Cortex of kidney (tissue), 1 donor: ENCODE results near the gene VMO1.

Experiments used
- DNase-seq: peaks from one replicate; lab custom pipeline; 2025; lab: John Stamatoyannopoulos, UW

VMO1 gene

GRCh38 chr17:4796552-4796920 is 10.4 kb upstream of the VMO1 start:
- DNase-seq: no peak

- DNase-seq: no peak
Observed at GRCh38 chr17:4795168-4795567, 9.0 kb upstream of the VMO1 start.

- no peak for DNase-seq
Observed at GRCh38 chr17:4790705-4791088, 4.5 kb upstream of the VMO1 start.

GRCh38 chr17:4789951-4790704 is 4.0 kb upstream of the VMO1 start:
- no peak for DNase-seq

GRCh38 chr17:4789701-4789950 is 3.5 kb upstream of the VMO1 start:
- no peak for DNase-seq

- DNase-seq: no peak
Observed at GRCh38 chr17:4788807-4789700, 2.9 kb upstream of the VMO1 start, which contains the start of gene GLTPD2. GLTPD2 (plus strand) TSS chr17:4788964; CDS start chr17:4789012, 48 bp downstream.

- no peak for DNase-seq
Observed at GRCh38 chr17:4788159-4788806, 2.1 kb upstream of the VMO1 start.

GRCh38 chr17:4786516-4786915 is 352 bp upstream of the VMO1 start:
- DNase-seq: no peak

GRCh38 chr17:4785311-4786105 is 656 bp downstream of the VMO1 start:
- no peak for DNase-seq

GRCh38 chr17:4782652-4783051 is 3.5 kb downstream of the VMO1 start:
- DNase-seq: no peak

GRCh38 chr17:4780325-4780955 is 5.7 kb downstream of the VMO1 start:
- no peak for DNase-seq

- DNase-seq: no peak
Observed at GRCh38 chr17:4777969-4778760, 8.0 kb downstream of the VMO1 start.

GRCh38 chr17:4772235-4772613 is 13.9 kb downstream of the VMO1 start:
- DNase-seq: no peak

GRCh38 chr17:4771519-4772234 is 14.5 kb downstream of the VMO1 start, which contains the start of gene TM4SF5:
TM4SF5 (plus strand) TSS chr17:4771886; CDS start chr17:4771923, 37 bp downstream.
- DNase-seq: no peak

GRCh38 chr17:4769628-4770027 is 16.5 kb downstream of the VMO1 start:
- no peak for DNase-seq

- no peak for DNase-seq
Observed at GRCh38 chr17:4768298-4768697, 17.9 kb downstream of the VMO1 start.

GRCh38 chr17:4766723-4767122 is 19.4 kb downstream of the VMO1 start:
- DNase-seq: no peak

- no peak for DNase-seq
Observed at GRCh38 chr17:4766201-4766600, 20.0 kb downstream of the VMO1 start.

- DNase-seq: no peak
Observed at GRCh38 chr17:4764595-4764994, 21.6 kb downstream of the VMO1 start.

- no peak for DNase-seq
Observed at GRCh38 chr17:4759776-4760236, 26.4 kb downstream of the VMO1 start.
